GM23338 (cell line): Measurements from ENCODE around the gene SLCO4A1.

Experiments used
- CREB1 ChIP-seq: fragments of 250-450 bp; sonication (Bioruptor Pico); IDR thresholded peaks from 2 replicates; pipeline ENCODE4 v1.5.0; 2020; ENCODE audit warnings: low read depth, mild to moderate bottlenecking, moderate library complexity
- EZH2 ChIP-seq: fragments of 200-600 bp; sonication (generic); IDR thresholded peaks from one replicate; pipeline ENCODE4 v1.8.0; 2017; ENCODE audit warnings: antibody characterized with exemption, mild to moderate bottlenecking, low read depth; ENCODE audit not compliant: unreplicated experiment
- EZH2phosphoT487 ChIP-seq: fragments of 200-600 bp; sonication (generic); IDR thresholded peaks from one replicate; pipeline ENCODE4 v1.8.1; 2018; ENCODE audit warnings: antibody characterized with exemption; ENCODE audit not compliant: unreplicated experiment
- NANOG ChIP-seq: IDR thresholded peaks from 2 replicates; pipeline ENCODE4 v1.6.1; 2016; ENCODE audit warnings: antibody characterized with exemption, borderline replicate concordance
- TF ChIP-seq, protein P1 (sequence below), 2 experiments: fragments of 200-600 bp in 1 of 2; sonication (generic) in 1 of 2; conservative IDR thresholded peaks; 2 replicates each; pipeline versions ENCODE4 v1.5.1 to v1.6.1; 2016 to 2017; ENCODE audit warnings: antibody characterized with exemption in 2 of 2, low read depth in 2 of 2, mild to moderate bottlenecking in 2 of 2, moderate library complexity in 1 of 2
- TF ChIP-seq, protein P2 (sequence below): IDR thresholded peaks from 2 replicates; pipeline ENCODE4 v1.6.1; 2016; ENCODE audit warnings: antibody characterized with exemption

DNA sequence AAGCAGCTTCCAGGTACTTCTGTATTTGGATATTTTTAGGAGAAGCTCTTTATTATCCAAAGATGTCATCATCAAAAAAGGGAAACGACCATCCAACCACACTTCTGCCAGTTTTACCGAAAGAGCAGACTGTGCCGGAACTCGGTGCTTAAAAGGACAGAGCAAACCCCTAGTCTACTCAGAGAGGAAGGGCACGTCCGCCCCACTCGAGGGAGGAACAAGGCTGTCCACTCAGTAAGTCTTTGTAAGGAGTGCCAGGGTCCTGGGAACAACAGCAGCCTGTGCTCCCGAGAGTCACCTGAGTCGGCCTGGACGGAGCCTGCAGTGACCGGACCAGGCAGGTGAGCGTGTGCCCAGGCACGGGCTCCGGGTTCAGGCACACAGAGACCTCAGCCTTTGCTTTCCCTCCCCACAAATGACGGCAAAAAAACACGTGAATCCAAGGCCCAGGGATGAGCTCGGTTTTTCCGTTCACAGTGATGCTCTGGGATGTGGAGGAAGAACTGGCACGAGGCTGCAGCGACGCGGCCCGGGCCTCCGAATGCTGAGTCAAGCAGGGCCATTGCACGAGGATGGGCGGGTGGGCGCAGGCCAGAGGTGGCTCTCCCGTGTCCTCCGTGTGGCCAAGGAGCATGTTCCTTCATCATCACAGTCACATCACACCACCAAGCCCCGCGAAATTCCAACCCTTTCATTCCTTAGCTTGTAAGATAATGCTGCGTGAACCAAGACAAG lies 17.4 kb upstream of the SLCO4A1 start:
- TF ChIP-seq NANOG (no peak), CREB1 (no peak), EZH2 (no peak), EZH2phosphoT487 (no peak)
- TF ChIP-seq, protein P1, sequence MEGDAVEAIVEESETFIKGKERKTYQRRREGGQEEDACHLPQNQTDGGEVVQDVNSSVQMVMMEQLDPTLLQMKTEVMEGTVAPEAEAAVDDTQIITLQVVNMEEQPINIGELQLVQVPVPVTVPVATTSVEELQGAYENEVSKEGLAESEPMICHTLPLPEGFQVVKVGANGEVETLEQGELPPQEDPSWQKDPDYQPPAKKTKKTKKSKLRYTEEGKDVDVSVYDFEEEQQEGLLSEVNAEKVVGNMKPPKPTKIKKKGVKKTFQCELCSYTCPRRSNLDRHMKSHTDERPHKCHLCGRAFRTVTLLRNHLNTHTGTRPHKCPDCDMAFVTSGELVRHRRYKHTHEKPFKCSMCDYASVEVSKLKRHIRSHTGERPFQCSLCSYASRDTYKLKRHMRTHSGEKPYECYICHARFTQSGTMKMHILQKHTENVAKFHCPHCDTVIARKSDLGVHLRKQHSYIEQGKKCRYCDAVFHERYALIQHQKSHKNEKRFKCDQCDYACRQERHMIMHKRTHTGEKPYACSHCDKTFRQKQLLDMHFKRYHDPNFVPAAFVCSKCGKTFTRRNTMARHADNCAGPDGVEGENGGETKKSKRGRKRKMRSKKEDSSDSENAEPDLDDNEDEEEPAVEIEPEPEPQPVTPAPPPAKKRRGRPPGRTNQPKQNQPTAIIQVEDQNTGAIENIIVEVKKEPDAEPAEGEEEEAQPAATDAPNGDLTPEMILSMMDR (conservative IDR thresholded peaks at IDR 0.05; ENCODE audit: low read depth in 2 of 2), result no peak
- TF ChIP-seq, protein P2, sequence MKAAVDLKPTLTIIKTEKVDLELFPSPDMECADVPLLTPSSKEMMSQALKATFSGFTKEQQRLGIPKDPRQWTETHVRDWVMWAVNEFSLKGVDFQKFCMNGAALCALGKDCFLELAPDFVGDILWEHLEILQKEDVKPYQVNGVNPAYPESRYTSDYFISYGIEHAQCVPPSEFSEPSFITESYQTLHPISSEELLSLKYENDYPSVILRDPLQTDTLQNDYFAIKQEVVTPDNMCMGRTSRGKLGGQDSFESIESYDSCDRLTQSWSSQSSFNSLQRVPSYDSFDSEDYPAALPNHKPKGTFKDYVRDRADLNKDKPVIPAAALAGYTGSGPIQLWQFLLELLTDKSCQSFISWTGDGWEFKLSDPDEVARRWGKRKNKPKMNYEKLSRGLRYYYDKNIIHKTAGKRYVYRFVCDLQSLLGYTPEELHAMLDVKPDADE, result no peak
